K562 (cell line): ENCODE measurements around the gene EIF5B. TPM values are rescaled to one million over a fixed set of nuclear protein-coding genes. Genes with fewer than 3 reads are reported as not detected.

Experiments
- ATAC-seq: fragments of 200-7000 bp; cut with Tn5 transposase; 3 replicates; pipeline ENCODE4 v1.9.1; 2020; ENCODE audit warnings: moderate library complexity
- BruUV-seq: library from RNA; stranded (reverse); fragments of 400-500 nt; replicated peaks from 2 replicates; lab custom pipeline; 2021; lab: Mats Ljungman, UMichigan
- CTCF ChIA-PET: fragments of 300-600 bp; formaldehyde crosslinking; extraction: SDS; loops from one replicate; lab custom pipeline; 2021; ENCODE audit warnings: low intra/inter-chr PET ratio; lab: Yijun Ruan, JAX
- POLR2A ChIA-PET: fragments of 300-600, 350-650 bp; sonication (Branson Sonifier 250); formaldehyde crosslinking; extraction: SDS; loops from one replicate; lab custom pipeline; 2021; ENCODE audit warnings: antibody characterized with exemption, inconsistent platforms; lab: Yijun Ruan, JAX
- DNase-seq, 4 experiments: peaks; one replicate each; pipeline versions ENCODE4 v3.0.0 to v3.0.0-alpha.2; 2011 to 2018; ENCODE audit warnings: low spot score in 3 of 4, mixed read lengths in 3 of 4; ENCODE audit errors: extremely low read depth in 1 of 4
- FAIRE-seq: peaks from 2 replicates; lab custom pipeline; 2011; peaks lifted over from hg19 to GRCh38; lab: Jason Lieb, UNC
- H2AFZ ChIP-seq: 2 replicates; pipeline ENCODE4 v1.6.0; 2011; ENCODE audit warnings: low read depth, low read length, control low read depth, inconsistent platforms
- H3K27ac ChIP-seq: fragments of 200-600 bp; 3 replicates; pipeline ENCODE4 v1.8.0; 2011; ENCODE audit warnings: low read depth, mild to moderate bottlenecking, control low read depth, inconsistent platforms, low read length, moderate library complexity, mixed read lengths; ENCODE audit errors: extremely low read depth
- H3K27me3 ChIP-seq, 2 experiments: fragments of 300-600 bp in 1 of 2; 2 replicates in 1 of 2; 3 replicates in 1 of 2; pipeline versions ENCODE4 v1.6.0 to v1.8.0; 2011; ENCODE audit warnings: inconsistent platforms in 2 of 2, low read length in 2 of 2, mild to moderate bottlenecking in 1 of 2, mixed read lengths in 1 of 2, moderate library complexity in 1 of 2; ENCODE audit not compliant: control insufficient read depth in 2 of 2, insufficient read depth in 2 of 2
- H3K36me3 ChIP-seq: fragments of 300-600 bp; 3 replicates; pipeline ENCODE4 v1.8.0; 2011; ENCODE audit warnings: mild to moderate bottlenecking, low read length, inconsistent platforms; ENCODE audit not compliant: control insufficient read depth, insufficient read depth
- H3K4me1 ChIP-seq, 2 experiments: fragments of 200-600 bp in 1 of 2; replicated peaks in 1 of 2; 2 replicates in 1 of 2; 3 replicates in 1 of 2; pipeline versions ENCODE4 v1.5.1 to v1.8.0; 2011; ENCODE audit warnings: inconsistent platforms in 2 of 2, low read length in 2 of 2, mild to moderate bottlenecking in 1 of 2, mixed read lengths in 1 of 2, moderate library complexity in 1 of 2; ENCODE audit not compliant: control insufficient read depth in 2 of 2, insufficient read depth in 2 of 2
- H3K4me2 ChIP-seq: 2 replicates; pipeline ENCODE4 v1.6.1; 2011; ENCODE audit warnings: low read length, control low read depth, inconsistent platforms, mixed read lengths; ENCODE audit not compliant: insufficient read depth
- H3K4me3 ChIP-seq: fragments of 200-600 bp; sonication (generic), shearing (Covaris generic); 2 replicates; pipeline ENCODE4 v1.5.1; 2016; ENCODE audit warnings: control low read depth, inconsistent platforms
- H3K79me2 ChIP-seq: fragments of 200-600 bp; 3 replicates; pipeline ENCODE4 v1.8.0; 2011; ENCODE audit warnings: low read length, inconsistent platforms; ENCODE audit not compliant: control insufficient read depth, insufficient read depth
- H3K9ac ChIP-seq, 2 experiments: 2 replicates each; pipeline versions ENCODE4 v1.6.0 to v1.6.1; 2011; ENCODE audit warnings: low read depth in 2 of 2, low read length in 2 of 2, control low read depth in 1 of 2, inconsistent platforms in 1 of 2, mild to moderate bottlenecking in 1 of 2, mixed read lengths in 1 of 2; ENCODE audit not compliant: insufficient read depth in 1 of 2
- H3K9me1 ChIP-seq: one replicate; pipeline ENCODE4 v1.6.0; 2011; ENCODE audit warnings: inconsistent platforms, mild to moderate bottlenecking, low read length, moderate library complexity; ENCODE audit not compliant: control insufficient read depth, insufficient read depth
- H3K9me3 ChIP-seq: replicated peaks from 2 replicates; pipeline ENCODE4 v1.5.1; 2011; ENCODE audit warnings: low read depth, low read length, inconsistent platforms; ENCODE audit not compliant: control insufficient read depth, insufficient read depth
- H4K20me1 ChIP-seq: replicated peaks from 2 replicates; pipeline ENCODE4 v1.6.1; 2011; ENCODE audit warnings: low read length, inconsistent platforms, mixed read lengths; ENCODE audit not compliant: control insufficient read depth, insufficient read depth
- ARID2 ChIP-seq: fragments of 450-650 bp; IDR thresholded peaks from 2 replicates; pipeline ENCODE4 v1.6.1; 2017; ENCODE audit warnings: antibody characterized with exemption, mild to moderate bottlenecking
- BCOR ChIP-seq: fragments of 450-650 bp; IDR thresholded peaks from 2 replicates; pipeline ENCODE4 v1.6.1; 2016
- CXXC5 ChIP-seq: fragments of 250-450 bp; sonication (Bioruptor Pico); IDR thresholded peaks from 2 replicates; pipeline ENCODE4 v1.8.0; 2022; ENCODE audit warnings: inconsistent platforms, mild to moderate bottlenecking, moderate library complexity
- ELK1 ChIP-seq: sonication (generic); formaldehyde crosslinking; IDR thresholded peaks from 2 replicates; pipeline ENCODE4 v1.8.1; 2022; ENCODE audit warnings: missing genetic modification reagents
- FOXP1 ChIP-seq: sonication (generic); formaldehyde crosslinking; IDR thresholded peaks from 2 replicates; pipeline ENCODE4 v1.8.0; 2022; ENCODE audit warnings: mild to moderate bottlenecking, missing genetic modification reagents
- NFIX ChIP-seq: fragments of 250-450 bp; sonication (Bioruptor Pico); IDR thresholded peaks from 2 replicates; pipeline ENCODE4 v1.4.0; 2020; ENCODE audit warnings: low read depth, mild to moderate bottlenecking, moderate library complexity
- PHTF2 ChIP-seq: fragments of 250-450 bp; sonication (Bioruptor Pico); IDR thresholded peaks from 2 replicates; pipeline ENCODE4 v1.5.0; 2021; ENCODE audit warnings: mild to moderate bottlenecking
- SAFB ChIP-seq: fragments of 200-400 bp; formaldehyde crosslinking; IDR thresholded peaks from 2 replicates; pipeline ENCODE4 v1.6.1; 2017; ENCODE audit warnings: low read depth, low read length, borderline replicate concordance
- TAF7 ChIP-seq: fragments of 450-650 bp; IDR thresholded peaks from 2 replicates; pipeline ENCODE4 v1.6.1; 2016; ENCODE audit warnings: missing genetic modification characterization, missing compliant biosample characterization
- ZKSCAN3 ChIP-seq: fragments of 250-450 bp; sonication (Bioruptor Pico); IDR thresholded peaks from 2 replicates; pipeline ENCODE4 v1.4.0; 2020
- ZNF140 ChIP-seq: fragments of 250-450 bp; sonication (Bioruptor Pico); IDR thresholded peaks from 2 replicates; pipeline ENCODE4 v1.8.0; 2021; ENCODE audit warnings: moderate library complexity, mild to moderate bottlenecking, inconsistent platforms
- ZNF695 ChIP-seq: fragments of 450-650 bp; formaldehyde crosslinking; IDR thresholded peaks from 2 replicates; pipeline ENCODE4 v1.4.0; 2020; ENCODE audit warnings: mild to moderate bottlenecking, moderate library complexity
- ZNF717 ChIP-seq: fragments of 250-450 bp; sonication (Bioruptor Pico); IDR thresholded peaks from 2 replicates; pipeline ENCODE4 v1.5.0; 2021
- ZNF76 ChIP-seq: fragments of 250-450 bp; sonication (Bioruptor Pico); IDR thresholded peaks from 2 replicates; pipeline ENCODE4 v1.4.0; 2020; ENCODE audit warnings: mild to moderate bottlenecking, moderate library complexity, borderline replicate concordance
- ZSCAN29 ChIP-seq: fragments of 450-650 bp; IDR thresholded peaks from 2 replicates; pipeline ENCODE4 v1.6.1; 2017
- WGBS: fragments of 100-300 bp; shearing (Covaris generic); methylation state at CpG from one replicate; pipeline ENCODE4 v1.1.6; 2016; ENCODE audit warnings: low coverage, mixed read lengths; ENCODE audit not compliant: insufficient coverage; ENCODE audit errors: missing lambda C conversion rate; 5-methylcytosine and 5-hydroxymethylcytosine counted together
- in situ Hi-C: fragments of 300-500 bp; cut with MboI; formaldehyde crosslinking; loops from 4 replicates; pipeline ENCODE4 v1.15.0; 2018; ENCODE audit warnings: inconsistent platforms, mixed read lengths
- intact Hi-C: fragments of 100-400 bp; cut with micrococcal nuclease; formaldehyde crosslinking; loops from 2 replicates; pipeline ENCODE4 v1.14.2; 2022
- polyA plus RNA-seq, 8 experiments: library from polyadenylated mRNA; depleted of rRNA in 4 of 8; stranded (reverse) in 5 of 8; unstranded in 3 of 8; fragments of >200 nt; fragmentation: Nextera tagmentation in 2 of 8; fragmentation: Illumina TruSeq in 1 of 8; extraction: Ambion mirVana in 2 of 8; extraction: Trizol in 1 of 8; gene quantifications; 2 replicates each; pipeline versions ENCODE4 v1.2.1 to v1.2.3, GENCODE V29; 2011 to 2014; ENCODE audit warnings: inconsistent platforms in 1 of 8, missing spikeins in 1 of 8
- total RNA-seq, 7 experiments: library from RNA; depleted of rRNA in 6 of 7; stranded (reverse); fragments of >200 nt in 6 of 7; fragmentation: Illumina TruSeq in 2 of 7; extraction: Trizol in 2 of 7; gene quantifications; 2 replicates each; pipeline versions ENCODE4 v1.2.1 to v1.2.3, GENCODE V29; 2011 to 2021; ENCODE audit warnings: low replicate concordance in 1 of 7
- TF ChIP-seq, protein P1 (sequence below), 2 experiments: fragments of 150-350 bp in 1 of 2; IDR thresholded peaks; 2 replicates each; pipeline ENCODE4 v1.6.1; 2012 to 2016; ENCODE audit warnings: low read depth in 2 of 2, low read length in 2 of 2, mild to moderate bottlenecking in 1 of 2, moderate library complexity in 1 of 2
- TF ChIP-seq, protein P2 (sequence below): fragments of 250-450 bp; sonication (Bioruptor Pico); IDR thresholded peaks from 2 replicates; pipeline ENCODE4 v1.5.0; 2021; ENCODE audit warnings: mild to moderate bottlenecking, borderline replicate concordance

EIF5B gene
- total and polyA plus RNA-seq, 9 of the 15 experiments (the other 6 are each of a cell fraction or from before 2014, with no cell fraction given), result 26.5 to 143 (median 47.7) TPM

DNA sequence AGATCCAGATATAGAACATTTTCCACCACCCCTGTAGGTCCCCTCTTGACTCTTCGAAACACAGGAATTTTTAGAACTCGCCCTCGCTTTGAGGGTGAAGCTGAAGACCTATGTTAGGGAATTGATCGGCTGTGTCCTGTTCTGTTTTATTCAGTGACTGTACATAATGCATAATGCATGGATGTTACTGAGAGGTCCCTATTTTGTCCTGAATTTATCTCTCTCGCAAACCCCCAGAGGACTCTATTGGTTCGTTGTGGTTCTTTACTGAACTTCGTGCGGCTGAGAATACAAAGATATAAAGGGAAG lies 431 bp upstream of the EIF5B start:
- Histone ChIP-seq H3K9me3 (no peaks in the 10 kb centered on the region), H3K27ac (peak overlapping the region; percentile 92), H3K9ac (peak overlapping the region; percentile 89 to 96), H3K4me1 (peaks cover 11 to 19% of the 10 kb centered on the region in 2 experiments; a peak in 4 of 5 replicates), H3K4me3 (peak overlapping the region; percentile 61), H3K9me1 (no peaks in the 10 kb centered on the region), H3K27me3 (no peaks in the 10 kb centered on the region), H4K20me1 (peaks cover 17% of the 10 kb centered on the region; the same call in 1 of the 2 replicates), H3K79me2 (peaks cover 91% of the 10 kb centered on the region), H2AFZ (peak overlapping the region; percentile 97), H3K4me2 (peak overlapping the region; percentile 89), H3K36me3 (peaks cover 25% of the 10 kb centered on the region)
- ChIA-PET POLR2A (interaction anchor here (0.6 to 1.9 kb wide), 9 partner anchors 11 to 444 kb away, joined by 3 to 10 read pairs (median 4); partner anchors contain the start of gene REV1), CTCF (interaction anchor here (2.1 kb wide), 1 partner anchor 153 kb away, joined by 9 read pairs; the partner anchor contains the start of gene REV1)
- 2% methylated on average over 8 of the region's 8 CpGs for WGBS
- DNase-seq, result no peak
- intact Hi-C loops (loop anchor here (1.0 kb wide), 2 partner anchors 154 to 155 kb away; partner anchors contain the start of genes MITD1, MRPL30 and REV1), in situ Hi-C loops (no loop called here)
- no peak for FAIRE-seq
- no TSS peak for BruUV-seq
- ATAC-seq, result peak; percentile 10; the same call in 2 of the 3 replicates
- TF ChIP-seq PHTF2 (CRISPR knock-in tag), result no peak
- no peak for TF ChIP-seq TAF7 (tag)
- TF ChIP-seq, protein P1, sequence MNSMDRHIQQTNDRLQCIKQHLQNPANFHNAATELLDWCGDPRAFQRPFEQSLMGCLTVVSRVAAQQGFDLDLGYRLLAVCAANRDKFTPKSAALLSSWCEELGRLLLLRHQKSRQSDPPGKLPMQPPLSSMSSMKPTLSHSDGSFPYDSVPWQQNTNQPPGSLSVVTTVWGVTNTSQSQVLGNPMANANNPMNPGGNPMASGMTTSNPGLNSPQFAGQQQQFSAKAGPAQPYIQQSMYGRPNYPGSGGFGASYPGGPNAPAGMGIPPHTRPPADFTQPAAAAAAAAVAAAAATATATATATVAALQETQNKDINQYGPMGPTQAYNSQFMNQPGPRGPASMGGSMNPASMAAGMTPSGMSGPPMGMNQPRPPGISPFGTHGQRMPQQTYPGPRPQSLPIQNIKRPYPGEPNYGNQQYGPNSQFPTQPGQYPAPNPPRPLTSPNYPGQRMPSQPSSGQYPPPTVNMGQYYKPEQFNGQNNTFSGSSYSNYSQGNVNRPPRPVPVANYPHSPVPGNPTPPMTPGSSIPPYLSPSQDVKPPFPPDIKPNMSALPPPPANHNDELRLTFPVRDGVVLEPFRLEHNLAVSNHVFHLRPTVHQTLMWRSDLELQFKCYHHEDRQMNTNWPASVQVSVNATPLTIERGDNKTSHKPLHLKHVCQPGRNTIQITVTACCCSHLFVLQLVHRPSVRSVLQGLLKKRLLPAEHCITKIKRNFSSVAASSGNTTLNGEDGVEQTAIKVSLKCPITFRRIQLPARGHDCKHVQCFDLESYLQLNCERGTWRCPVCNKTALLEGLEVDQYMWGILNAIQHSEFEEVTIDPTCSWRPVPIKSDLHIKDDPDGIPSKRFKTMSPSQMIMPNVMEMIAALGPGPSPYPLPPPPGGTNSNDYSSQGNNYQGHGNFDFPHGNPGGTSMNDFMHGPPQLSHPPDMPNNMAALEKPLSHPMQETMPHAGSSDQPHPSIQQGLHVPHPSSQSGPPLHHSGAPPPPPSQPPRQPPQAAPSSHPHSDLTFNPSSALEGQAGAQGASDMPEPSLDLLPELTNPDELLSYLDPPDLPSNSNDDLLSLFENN (IDR thresholded peaks at IDR 0.05; ENCODE audit: low read depth in 2 of 2, low read length in 2 of 2), result no peak
- no peak for TF ChIP-seq ZNF717 (CRISPR knock-in tag)
- no peak for TF ChIP-seq ZSCAN29
- peak; percentile 24; the same call in 1 of the 2 replicates for TF ChIP-seq FOXP1 (CRISPR knock-in tag)
- TF ChIP-seq, protein P2, sequence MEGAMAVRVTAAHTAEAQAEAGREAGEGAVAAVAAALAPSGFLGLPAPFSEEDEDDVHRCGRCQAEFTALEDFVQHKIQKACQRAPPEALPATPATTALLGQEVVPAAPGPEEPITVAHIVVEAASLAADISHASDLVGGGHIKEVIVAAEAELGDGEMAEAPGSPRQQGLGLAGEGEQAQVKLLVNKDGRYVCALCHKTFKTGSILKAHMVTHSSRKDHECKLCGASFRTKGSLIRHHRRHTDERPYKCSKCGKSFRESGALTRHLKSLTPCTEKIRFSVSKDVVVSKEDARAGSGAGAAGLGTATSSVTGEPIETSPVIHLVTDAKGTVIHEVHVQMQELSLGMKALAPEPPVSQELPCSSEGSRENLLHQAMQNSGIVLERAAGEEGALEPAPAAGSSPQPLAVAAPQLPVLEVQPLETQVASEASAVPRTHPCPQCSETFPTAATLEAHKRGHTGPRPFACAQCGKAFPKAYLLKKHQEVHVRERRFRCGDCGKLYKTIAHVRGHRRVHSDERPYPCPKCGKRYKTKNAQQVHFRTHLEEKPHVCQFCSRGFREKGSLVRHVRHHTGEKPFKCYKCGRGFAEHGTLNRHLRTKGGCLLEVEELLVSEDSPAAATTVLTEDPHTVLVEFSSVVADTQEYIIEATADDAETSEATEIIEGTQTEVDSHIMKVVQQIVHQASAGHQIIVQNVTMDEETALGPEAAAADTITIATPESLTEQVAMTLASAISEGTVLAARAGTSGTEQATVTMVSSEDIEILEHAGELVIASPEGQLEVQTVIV, result no peak
- TF ChIP-seq ZKSCAN3 (CRISPR knock-in tag), result no peak
- TF ChIP-seq ZNF140 (CRISPR knock-in tag), result no peak
- TF ChIP-seq ELK1 (CRISPR knock-in tag), result no peak
- TF ChIP-seq NFIX (CRISPR knock-in tag), result no peak
- TF ChIP-seq ZNF76, result no peak
- TF ChIP-seq BCOR, result no peak
- TF ChIP-seq ARID2, result 0 out of 2 replicates have a peak, but pooled peaks have one; percentile 7
- TF ChIP-seq SAFB, result no peak
- no peak for TF ChIP-seq ZNF695 (CRISPR knock-in tag)
- TF ChIP-seq CXXC5 (CRISPR knock-in tag), result no peak
